Memory B cell (primary cell): ENCODE results near the gene WDR76.

ENCODE experiments used
- ATAC-seq: fragments of 150-1000 bp; cut with Tn5 transposase; 2 replicates; pipeline ENCODE4 v1.10.0; 2021; ENCODE audit warnings: low read depth, mild to moderate bottlenecking, moderate library complexity
- DNase-seq, 2 donors: peaks; one replicate each; pipeline ENCODE4 v3.0.0; 2022; ENCODE audit warnings: low spot score in 2 of 2
- H3K27ac Mint-ChIP-seq: one replicate; pipeline ENCODE4 v1.8.0; 2022; ENCODE audit warnings: mild to moderate bottlenecking, moderate library complexity, mixed read lengths
- H3K27me3 Mint-ChIP-seq: one replicate; pipeline ENCODE4 v1.8.0; 2022; ENCODE audit warnings: mixed read lengths
- H3K36me3 Mint-ChIP-seq: one replicate; pipeline ENCODE4 v1.8.0; 2022; ENCODE audit warnings: mild to moderate bottlenecking, mixed read lengths
- H3K4me1 Mint-ChIP-seq: one replicate; pipeline ENCODE4 v1.8.0; 2022; ENCODE audit warnings: mixed read lengths
- H3K4me3 Mint-ChIP-seq: one replicate; pipeline ENCODE4 v1.8.0; 2022; ENCODE audit warnings: mild to moderate bottlenecking, moderate library complexity, mixed read lengths
- H3K9me3 Mint-ChIP-seq: one replicate; pipeline ENCODE4 v1.8.0; 2022; ENCODE audit warnings: mixed read lengths

WDR76 gene

GRCh38 chr15:43877371-43877770 is 50.6 kb downstream of the WDR76 start:
- H3K4me1 Mint-ChIP-seq: peaks cover under 1% of the 10 kb centered on the region
- no peaks in the 10 kb centered on the region for H3K27me3 Mint-ChIP-seq
- peaks cover 2% of the 10 kb centered on the region for H3K36me3 Mint-ChIP-seq
- H3K4me3 Mint-ChIP-seq: no peak overlapping the region
- DNase-seq: no peak
- H3K9me3 Mint-ChIP-seq: no peaks in the 10 kb centered on the region
- H3K27ac Mint-ChIP-seq: no peak overlapping the region
- no peak for ATAC-seq

- Mint-ChIP-seq H3K4me1 (no peaks in the 10 kb centered on the region), H3K27ac (no peak overlapping the region), H3K9me3 (no peaks in the 10 kb centered on the region), H3K4me3 (no peak overlapping the region), H3K36me3 (peaks cover 2% of the 10 kb centered on the region), H3K27me3 (no peaks in the 10 kb centered on the region)
- no peak for ATAC-seq
- DNase-seq: no peak
Observed at GRCh38 chr15:43878446-43878845, 51.6 kb downstream of the WDR76 start.

- Mint-ChIP-seq H3K36me3 (peaks cover 2% of the 10 kb centered on the region), H3K27me3 (no peaks in the 10 kb centered on the region), H3K9me3 (no peaks in the 10 kb centered on the region), H3K4me3 (no peak overlapping the region), H3K4me1 (no peaks in the 10 kb centered on the region), H3K27ac (no peak overlapping the region)
- ATAC-seq (no peak), DNase-seq (no peak)
Observed at GRCh38 chr15:43879386-43880355, 52.9 kb downstream of the WDR76 start.

GRCh38 chr15:43880406-43881194 is 53.8 kb downstream of the WDR76 start:
- Mint-ChIP-seq H3K4me3 (no peak overlapping the region), H3K27ac (no peak overlapping the region), H3K9me3 (no peaks in the 10 kb centered on the region), H3K36me3 (peaks cover 2% of the 10 kb centered on the region), H3K4me1 (no peaks in the 10 kb centered on the region), H3K27me3 (no peaks in the 10 kb centered on the region)
- DNase-seq: no peak
- ATAC-seq: peak; percentile 43

GRCh38 chr15:43881245-43881644 is 54.4 kb downstream of the WDR76 start:
- H3K27me3 Mint-ChIP-seq: no peaks in the 10 kb centered on the region
- H3K4me3 Mint-ChIP-seq: no peak overlapping the region
- H3K27ac Mint-ChIP-seq: no peak overlapping the region
- peaks cover 2% of the 10 kb centered on the region for H3K36me3 Mint-ChIP-seq
- DNase-seq: no peak
- no peaks in the 10 kb centered on the region for H3K9me3 Mint-ChIP-seq
- no peaks in the 10 kb centered on the region for H3K4me1 Mint-ChIP-seq
- ATAC-seq: no peak

- no peak overlapping the region for H3K27ac Mint-ChIP-seq
- H3K27me3 Mint-ChIP-seq: no peaks in the 10 kb centered on the region
- DNase-seq: no peak
- H3K4me3 Mint-ChIP-seq: no peak overlapping the region
- H3K9me3 Mint-ChIP-seq: no peaks in the 10 kb centered on the region
- H3K36me3 Mint-ChIP-seq: peaks cover 2% of the 10 kb centered on the region
- ATAC-seq: no peak
- no peaks in the 10 kb centered on the region for H3K4me1 Mint-ChIP-seq
Observed at GRCh38 chr15:43881944-43882343, 55.1 kb downstream of the WDR76 start.

- Mint-ChIP-seq H3K9me3 (no peaks in the 10 kb centered on the region), H3K4me3 (no peak overlapping the region), H3K4me1 (no peaks in the 10 kb centered on the region), H3K27me3 (no peaks in the 10 kb centered on the region), H3K27ac (no peak overlapping the region), H3K36me3 (peaks cover 2% of the 10 kb centered on the region)
- no peak for DNase-seq
- ATAC-seq: no peak
Observed at GRCh38 chr15:43883571-43883970, 56.8 kb downstream of the WDR76 start.

GRCh38 chr15:43886558-43886957 is 59.8 kb downstream of the WDR76 start:
- Mint-ChIP-seq H3K4me3 (no peak overlapping the region), H3K27ac (no peak overlapping the region), H3K4me1 (no peaks in the 10 kb centered on the region), H3K9me3 (no peaks in the 10 kb centered on the region), H3K27me3 (no peaks in the 10 kb centered on the region), H3K36me3 (peaks cover 2% of the 10 kb centered on the region)
- DNase-seq: no peak
- ATAC-seq: no peak

GRCh38 chr15:43887901-43888300 is 61.1 kb downstream of the WDR76 start:
- ATAC-seq (no peak), DNase-seq (no peak)
- Mint-ChIP-seq H3K27ac (no peak overlapping the region), H3K36me3 (peaks cover 2% of the 10 kb centered on the region), H3K4me1 (no peaks in the 10 kb centered on the region), H3K4me3 (no peak overlapping the region), H3K27me3 (no peaks in the 10 kb centered on the region), H3K9me3 (no peaks in the 10 kb centered on the region)

GRCh38 chr15:43889042-43889441 is 62.2 kb downstream of the WDR76 start:
- DNase-seq (no peak), ATAC-seq (no peak)
- Mint-ChIP-seq H3K27ac (no peak overlapping the region), H3K4me1 (no peaks in the 10 kb centered on the region), H3K4me3 (no peak overlapping the region), H3K36me3 (no peaks in the 10 kb centered on the region), H3K9me3 (no peaks in the 10 kb centered on the region), H3K27me3 (no peaks in the 10 kb centered on the region)

GRCh38 chr15:43893956-43894355 is 67.2 kb downstream of the WDR76 start:
- Mint-ChIP-seq H3K27me3 (no peaks in the 10 kb centered on the region), H3K4me3 (no peak overlapping the region), H3K36me3 (no peaks in the 10 kb centered on the region), H3K9me3 (no peaks in the 10 kb centered on the region), H3K27ac (no peak overlapping the region), H3K4me1 (no peaks in the 10 kb centered on the region)
- no peak for ATAC-seq
- DNase-seq: no peak

GRCh38 chr15:43895586-43895985 is 68.8 kb downstream of the WDR76 start:
- no peaks in the 10 kb centered on the region for H3K4me1 Mint-ChIP-seq
- no peak overlapping the region for H3K27ac Mint-ChIP-seq
- no peak overlapping the region for H3K4me3 Mint-ChIP-seq
- no peaks in the 10 kb centered on the region for H3K27me3 Mint-ChIP-seq
- no peaks in the 10 kb centered on the region for H3K9me3 Mint-ChIP-seq
- no peaks in the 10 kb centered on the region for H3K36me3 Mint-ChIP-seq
- DNase-seq: no peak
- ATAC-seq: no peak

- DNase-seq (no peak), ATAC-seq (no peak)
- H3K27ac Mint-ChIP-seq: no peak overlapping the region
- no peaks in the 10 kb centered on the region for H3K4me1 Mint-ChIP-seq
- H3K9me3 Mint-ChIP-seq: no peaks in the 10 kb centered on the region
- no peaks in the 10 kb centered on the region for H3K36me3 Mint-ChIP-seq
- no peak overlapping the region for H3K4me3 Mint-ChIP-seq
- H3K27me3 Mint-ChIP-seq: no peaks in the 10 kb centered on the region
Observed at GRCh38 chr15:43896543-43896942, 69.7 kb downstream of the WDR76 start.

- H3K4me3 Mint-ChIP-seq: no peak overlapping the region
- no peak overlapping the region for H3K27ac Mint-ChIP-seq
- H3K4me1 Mint-ChIP-seq: peaks cover 2% of the 10 kb centered on the region
- H3K9me3 Mint-ChIP-seq: no peaks in the 10 kb centered on the region
- peaks cover 2% of the 10 kb centered on the region for H3K27me3 Mint-ChIP-seq
- no peak for ATAC-seq
- H3K36me3 Mint-ChIP-seq: no peaks in the 10 kb centered on the region
- no peak for DNase-seq
Observed at GRCh38 chr15:43898891-43899290, 72.1 kb downstream of the WDR76 start.
